Type B pancreatic cell (in vitro differentiated cells): ENCODE data around the gene RHOJ. TPM values are rescaled to one million over a fixed set of nuclear protein-coding genes. Genes with fewer than 3 reads are reported as not detected.

Experiments used
- DNase-seq: peaks from one replicate; pipeline ENCODE4 v3.0.0; 2021; ENCODE audit warnings: mixed read lengths; ENCODE audit not compliant: unreplicated experiment; ENCODE audit errors: extremely low spot score
- H3K27ac Mint-ChIP-seq: 2 replicates; pipeline ENCODE4 v1.8.0; 2021; ENCODE audit warnings: mild to moderate bottlenecking, mixed read lengths
- H3K27me3 Mint-ChIP-seq: 2 replicates; pipeline ENCODE4 v1.8.0; 2021; ENCODE audit warnings: mixed read lengths
- H3K36me3 Mint-ChIP-seq: 2 replicates; pipeline ENCODE4 v1.8.0; 2021; ENCODE audit warnings: mixed read lengths
- H3K4me1 Mint-ChIP-seq: one replicate; pipeline ENCODE4 v1.8.0; 2021; ENCODE audit warnings: mixed read lengths; ENCODE audit not compliant: unreplicated experiment
- H3K4me3 Mint-ChIP-seq: 2 replicates; pipeline ENCODE4 v1.8.0; 2021; ENCODE audit warnings: mild to moderate bottlenecking, mixed read lengths
- H3K9me3 Mint-ChIP-seq: 2 replicates; pipeline ENCODE4 v1.8.0; 2021; ENCODE audit warnings: mixed read lengths
- total RNA-seq: library from RNA; stranded (reverse); gene quantifications from 2 replicates; pipeline ENCODE4 v1.2.1, GENCODE V29; 2021; ENCODE audit warnings: low replicate concordance
- TF ChIP-seq, protein P1 (sequence below): fragments of 200-600 bp; sonication (generic); conservative IDR thresholded peaks from 2 replicates; pipeline ENCODE4 v1.5.0; 2021; ENCODE audit warnings: antibody characterized with exemption, mild to moderate bottlenecking

Gene RHOJ
- total RNA-seq, 1 donor from 2014 or later, result 16.3 TPM

DNA sequence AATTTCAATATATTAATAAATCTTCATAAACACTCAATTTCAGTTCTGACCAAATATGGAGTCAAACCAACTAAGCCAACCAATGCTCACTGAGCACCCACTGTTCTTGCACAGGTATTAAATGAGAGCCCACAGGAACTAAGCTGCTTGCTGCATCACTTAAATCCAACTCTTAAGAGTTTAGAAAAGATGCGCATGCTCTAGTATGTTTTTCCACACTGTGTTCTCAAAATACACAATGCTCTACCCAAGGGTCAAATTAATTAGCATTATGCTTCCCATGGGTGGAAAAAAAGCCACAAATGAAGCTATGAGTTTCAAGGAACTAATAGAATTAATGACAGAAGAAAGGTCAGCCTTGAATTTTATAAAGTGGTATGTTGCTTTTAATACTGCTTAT is 118.2 kb downstream of the RHOJ start:
- no peaks in the 10 kb centered on the region for H3K27me3 Mint-ChIP-seq
- H3K9me3 Mint-ChIP-seq, result no peaks in the 10 kb centered on the region
- no peak for DNase-seq
- no peak overlapping the region for H3K27ac Mint-ChIP-seq
- H3K36me3 Mint-ChIP-seq, result no peaks in the 10 kb centered on the region
- H3K4me3 Mint-ChIP-seq, result no peak overlapping the region
- H3K4me1 Mint-ChIP-seq, result no peaks in the 10 kb centered on the region
- TF ChIP-seq, protein P1, sequence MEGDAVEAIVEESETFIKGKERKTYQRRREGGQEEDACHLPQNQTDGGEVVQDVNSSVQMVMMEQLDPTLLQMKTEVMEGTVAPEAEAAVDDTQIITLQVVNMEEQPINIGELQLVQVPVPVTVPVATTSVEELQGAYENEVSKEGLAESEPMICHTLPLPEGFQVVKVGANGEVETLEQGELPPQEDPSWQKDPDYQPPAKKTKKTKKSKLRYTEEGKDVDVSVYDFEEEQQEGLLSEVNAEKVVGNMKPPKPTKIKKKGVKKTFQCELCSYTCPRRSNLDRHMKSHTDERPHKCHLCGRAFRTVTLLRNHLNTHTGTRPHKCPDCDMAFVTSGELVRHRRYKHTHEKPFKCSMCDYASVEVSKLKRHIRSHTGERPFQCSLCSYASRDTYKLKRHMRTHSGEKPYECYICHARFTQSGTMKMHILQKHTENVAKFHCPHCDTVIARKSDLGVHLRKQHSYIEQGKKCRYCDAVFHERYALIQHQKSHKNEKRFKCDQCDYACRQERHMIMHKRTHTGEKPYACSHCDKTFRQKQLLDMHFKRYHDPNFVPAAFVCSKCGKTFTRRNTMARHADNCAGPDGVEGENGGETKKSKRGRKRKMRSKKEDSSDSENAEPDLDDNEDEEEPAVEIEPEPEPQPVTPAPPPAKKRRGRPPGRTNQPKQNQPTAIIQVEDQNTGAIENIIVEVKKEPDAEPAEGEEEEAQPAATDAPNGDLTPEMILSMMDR, result no peak

DNA sequence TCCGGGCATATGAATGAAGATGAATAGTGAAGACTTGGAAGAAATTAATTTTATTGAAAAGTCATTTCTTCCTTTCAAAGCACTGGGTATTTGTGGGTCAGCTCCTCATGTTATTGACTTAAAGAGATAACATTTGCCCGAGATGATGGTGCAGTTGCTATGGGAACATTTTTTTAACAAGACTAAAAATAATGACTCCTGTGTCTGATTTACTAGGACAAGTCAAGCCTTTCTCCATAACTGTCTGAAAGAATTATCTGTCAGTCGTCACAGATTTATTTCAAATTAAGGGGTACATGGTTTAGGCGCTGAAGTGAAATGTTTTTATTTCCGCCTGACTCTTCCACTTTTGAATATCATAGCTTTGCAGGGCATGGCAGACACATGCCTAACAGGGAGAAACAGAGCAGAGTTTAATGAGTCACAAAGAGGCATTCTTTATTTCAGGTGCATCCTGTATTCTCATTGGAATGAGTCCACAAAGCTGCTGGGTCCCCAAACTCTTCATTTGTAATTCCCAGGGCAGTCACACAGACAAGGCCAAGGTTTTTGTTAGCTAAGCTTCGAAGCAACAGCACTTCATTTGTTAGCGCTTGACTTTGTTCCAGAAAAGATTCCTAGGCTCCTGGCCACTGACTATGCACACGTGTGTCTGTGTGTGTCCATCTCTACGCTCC is 118.8 kb downstream of the RHOJ start:
- no peaks in the 10 kb centered on the region for H3K9me3 Mint-ChIP-seq
- DNase-seq, result no peak
- H3K27ac Mint-ChIP-seq, result no peak overlapping the region
- TF ChIP-seq, protein P1, result no peak
- H3K36me3 Mint-ChIP-seq, result no peaks in the 10 kb centered on the region
- no peaks in the 10 kb centered on the region for H3K4me1 Mint-ChIP-seq
- no peak overlapping the region for H3K4me3 Mint-ChIP-seq
- H3K27me3 Mint-ChIP-seq, result no peaks in the 10 kb centered on the region

DNA sequence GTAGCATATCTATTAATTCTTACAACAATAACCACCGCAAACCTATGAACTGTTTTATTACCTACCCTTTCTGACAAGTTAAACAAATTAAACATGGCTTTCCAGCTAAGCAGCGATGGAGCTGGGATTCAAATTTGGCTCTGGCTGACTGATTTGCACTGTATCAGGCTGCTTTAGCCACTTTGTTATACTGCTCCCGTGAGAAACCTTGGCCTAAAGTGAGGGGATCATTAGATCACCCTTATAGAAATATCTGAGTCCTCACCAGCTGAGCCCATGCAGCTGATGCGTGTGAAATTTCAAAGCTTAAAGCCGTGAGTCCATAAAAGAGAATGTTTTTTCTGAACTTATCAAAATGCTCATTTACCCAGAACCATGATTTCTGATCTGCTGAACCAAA is 122.6 kb downstream of the RHOJ start:
- H3K27ac Mint-ChIP-seq, result no peak overlapping the region
- DNase-seq, result no peak
- no peaks in the 10 kb centered on the region for H3K36me3 Mint-ChIP-seq
- no peaks in the 10 kb centered on the region for H3K27me3 Mint-ChIP-seq
- no peak overlapping the region for H3K4me3 Mint-ChIP-seq
- H3K4me1 Mint-ChIP-seq, result no peaks in the 10 kb centered on the region
- no peaks in the 10 kb centered on the region for H3K9me3 Mint-ChIP-seq
- TF ChIP-seq, protein P1, result no peak

DNA sequence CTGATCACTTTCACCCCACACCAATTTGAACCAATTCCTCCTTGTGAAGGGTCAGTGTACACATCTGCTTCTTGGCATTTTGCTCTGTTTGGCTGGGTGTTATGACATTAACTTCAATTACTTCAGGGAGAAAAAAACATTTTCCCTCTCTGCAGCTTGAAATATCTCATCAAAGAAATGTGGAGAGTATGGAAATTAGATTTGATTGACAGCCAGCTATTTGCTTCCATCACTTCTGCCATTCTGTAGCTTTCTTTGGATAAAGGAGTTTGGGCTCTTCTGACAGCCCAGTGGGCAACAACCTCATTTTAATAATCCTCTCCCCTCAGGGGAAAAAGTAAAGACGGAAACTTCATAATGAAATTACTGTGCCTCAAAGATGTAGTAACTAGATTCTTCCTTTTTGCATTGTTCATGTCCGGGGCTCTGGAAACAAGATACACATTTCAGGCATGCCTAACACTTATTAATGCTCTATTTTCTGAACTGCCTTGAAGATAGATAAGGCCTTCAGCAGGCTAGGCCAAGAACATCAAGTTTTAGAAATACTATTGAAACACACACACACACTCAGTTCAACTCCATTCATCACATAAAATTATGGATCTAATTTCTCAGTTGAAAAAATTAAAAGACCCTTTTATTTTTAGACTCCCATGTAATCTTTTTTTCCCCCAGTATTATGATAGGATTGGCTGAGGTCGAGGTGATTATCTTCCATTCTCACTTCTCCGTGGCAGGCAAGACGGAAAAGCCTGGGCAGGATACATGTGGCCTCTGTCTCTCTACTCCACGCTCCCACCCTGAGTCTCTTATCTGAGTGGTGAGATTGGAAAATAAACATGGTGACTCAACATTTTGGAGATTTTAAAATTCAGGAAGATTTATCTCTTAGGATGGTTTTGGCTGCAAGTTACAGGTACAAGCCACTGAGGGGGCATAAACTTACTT is 124.8 kb downstream of the RHOJ start:
- no peaks in the 10 kb centered on the region for H3K9me3 Mint-ChIP-seq
- no peak overlapping the region for H3K27ac Mint-ChIP-seq
- H3K4me1 Mint-ChIP-seq, result no peaks in the 10 kb centered on the region
- no peak for DNase-seq
- H3K36me3 Mint-ChIP-seq, result no peaks in the 10 kb centered on the region
- H3K27me3 Mint-ChIP-seq, result no peaks in the 10 kb centered on the region
- TF ChIP-seq, protein P1, result no peak
- H3K4me3 Mint-ChIP-seq, result no peak overlapping the region

DNA sequence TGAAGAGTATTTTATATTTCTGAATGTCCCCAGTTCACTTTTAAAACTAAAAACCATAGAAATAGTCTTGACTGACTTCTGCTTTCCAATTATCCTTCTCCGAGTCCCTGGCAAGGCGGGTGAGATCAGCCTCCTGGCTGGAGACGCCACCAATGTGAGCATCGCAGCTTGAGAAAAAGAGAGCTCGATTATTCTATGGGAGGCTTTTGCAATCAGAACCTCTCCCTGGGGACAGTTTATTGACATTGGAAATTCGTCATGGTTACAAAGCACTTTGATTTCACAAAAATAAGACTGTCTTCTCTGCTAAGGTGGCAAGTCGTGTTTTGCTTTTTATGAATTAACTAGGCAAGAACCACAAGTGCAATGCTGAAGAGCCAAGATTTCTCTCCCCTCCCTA is 138.1 kb downstream of the RHOJ start:
- DNase-seq, result no peak
- Mint-ChIP-seq H3K36me3 (no peaks in the 10 kb centered on the region), H3K4me3 (no peak overlapping the region), H3K4me1 (no peaks in the 10 kb centered on the region), H3K27ac (no peak overlapping the region), H3K9me3 (peaks cover 4% of the 10 kb centered on the region), H3K27me3 (peaks cover 13% of the 10 kb centered on the region)
- TF ChIP-seq, protein P1, result no peak

Other genes with a start within 250 kb of the RHOJ start
- 0.88 and 2.8 TPM in 2 replicates for gene KCNH5, start 159.0 kb upstream of the RHOJ start, total RNA-seq
- not detected in 2 replicates for gene GPHB5, start 114.5 kb downstream of the RHOJ start, total RNA-seq